Progenitor cell of endocrine pancreas (in vitro differentiated cells): ENCODE measurements around the gene SERHL2. TPM values are rescaled to one million over a fixed set of nuclear protein-coding genes. Genes with fewer than 3 reads are reported as not detected.
"Not testable (repeated sequence)": the region's sequence is repeated elsewhere in the genome, so short reads cannot be mapped to it uniquely, and the experiment has no call there.

ENCODE experiments used
- DNase-seq: peaks from one replicate; pipeline ENCODE4 v3.0.0; 2021; ENCODE audit warnings: low spot score; ENCODE audit not compliant: unreplicated experiment
- H3K27ac Mint-ChIP-seq: 2 replicates; pipeline ENCODE4 v1.8.0; 2021; ENCODE audit warnings: mild to moderate bottlenecking, moderate library complexity, mixed read lengths
- H3K27me3 Mint-ChIP-seq: 2 replicates; pipeline ENCODE4 v1.8.0; 2021; ENCODE audit warnings: mixed read lengths
- H3K36me3 Mint-ChIP-seq: 2 replicates; pipeline ENCODE4 v1.8.0; 2022; ENCODE audit warnings: mixed read lengths; ENCODE audit not compliant: insufficient read depth
- H3K4me1 Mint-ChIP-seq: 2 replicates; pipeline ENCODE4 v1.8.0; 2021; ENCODE audit warnings: low read depth, mixed read lengths
- H3K4me3 Mint-ChIP-seq: 2 replicates; pipeline ENCODE4 v1.8.0; 2021; ENCODE audit warnings: low read depth, mild to moderate bottlenecking, moderate library complexity, mixed read lengths
- H3K9me3 Mint-ChIP-seq: 2 replicates; pipeline ENCODE4 v1.8.0; 2021; ENCODE audit warnings: low read depth, mixed read lengths
- total RNA-seq: library from RNA; stranded (reverse); gene quantifications from 2 replicates; pipeline ENCODE4 v1.2.1, GENCODE V29; 2021
- TF ChIP-seq, protein P1 (sequence below): fragments of 200-600 bp; sonication (generic); IDR thresholded peaks from one replicate; pipeline ENCODE4 v1.5.0; 2021; ENCODE audit warnings: antibody characterized with exemption, mild to moderate bottlenecking; ENCODE audit not compliant: unreplicated experiment

Gene SERHL2
- total RNA-seq, 1 donor from 2014 or later, result 0.69 TPM

DNA sequence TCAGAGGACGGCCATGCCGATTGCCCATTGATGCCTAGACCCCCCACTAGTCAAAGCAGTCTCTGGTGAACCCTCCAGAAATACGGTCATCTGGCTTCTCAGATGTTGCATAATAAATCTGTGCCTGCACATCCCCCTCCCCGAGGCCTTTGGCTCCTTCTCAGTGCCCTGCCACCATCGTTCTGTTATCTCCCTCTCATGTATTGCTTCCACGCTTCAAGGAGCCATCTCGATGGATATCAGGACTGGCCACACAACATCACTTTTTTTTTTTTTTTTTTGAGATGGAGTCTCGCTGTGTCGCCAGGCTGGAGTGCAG is 32.6 kb upstream of the SERHL2 start:
- H3K36me3 Mint-ChIP-seq, result no peaks in the 10 kb centered on the region
- peaks cover 2% of the 10 kb centered on the region for H3K27me3 Mint-ChIP-seq
- TF ChIP-seq, protein P1, sequence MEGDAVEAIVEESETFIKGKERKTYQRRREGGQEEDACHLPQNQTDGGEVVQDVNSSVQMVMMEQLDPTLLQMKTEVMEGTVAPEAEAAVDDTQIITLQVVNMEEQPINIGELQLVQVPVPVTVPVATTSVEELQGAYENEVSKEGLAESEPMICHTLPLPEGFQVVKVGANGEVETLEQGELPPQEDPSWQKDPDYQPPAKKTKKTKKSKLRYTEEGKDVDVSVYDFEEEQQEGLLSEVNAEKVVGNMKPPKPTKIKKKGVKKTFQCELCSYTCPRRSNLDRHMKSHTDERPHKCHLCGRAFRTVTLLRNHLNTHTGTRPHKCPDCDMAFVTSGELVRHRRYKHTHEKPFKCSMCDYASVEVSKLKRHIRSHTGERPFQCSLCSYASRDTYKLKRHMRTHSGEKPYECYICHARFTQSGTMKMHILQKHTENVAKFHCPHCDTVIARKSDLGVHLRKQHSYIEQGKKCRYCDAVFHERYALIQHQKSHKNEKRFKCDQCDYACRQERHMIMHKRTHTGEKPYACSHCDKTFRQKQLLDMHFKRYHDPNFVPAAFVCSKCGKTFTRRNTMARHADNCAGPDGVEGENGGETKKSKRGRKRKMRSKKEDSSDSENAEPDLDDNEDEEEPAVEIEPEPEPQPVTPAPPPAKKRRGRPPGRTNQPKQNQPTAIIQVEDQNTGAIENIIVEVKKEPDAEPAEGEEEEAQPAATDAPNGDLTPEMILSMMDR, result no peak
- no peaks in the 10 kb centered on the region for H3K9me3 Mint-ChIP-seq
- peaks cover 8% of the 10 kb centered on the region for H3K4me1 Mint-ChIP-seq
- H3K4me3 Mint-ChIP-seq, result peak overlapping the region; percentile 98
- H3K27ac Mint-ChIP-seq, result no peak overlapping the region
- DNase-seq, result no peak

DNA sequence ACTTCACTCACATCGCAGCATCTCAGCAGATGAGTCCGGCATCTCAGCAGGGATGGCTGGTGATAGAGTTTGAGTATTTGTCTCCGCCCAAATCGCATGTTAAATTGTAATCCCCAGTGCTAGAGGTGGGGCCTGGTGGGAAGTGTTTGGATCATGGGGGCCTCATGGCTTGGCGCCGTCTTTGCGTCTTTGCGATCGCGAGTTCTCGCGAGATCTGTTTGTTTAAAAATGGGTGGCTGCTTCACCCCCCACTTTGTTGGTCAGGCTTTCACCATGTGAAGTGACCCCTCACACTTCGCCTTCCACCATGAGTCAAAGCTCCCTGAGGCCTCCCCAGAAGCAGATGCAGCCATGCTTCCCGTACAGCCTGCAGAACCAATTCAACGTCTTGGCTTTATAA is 31.2 kb upstream of the SERHL2 start:
- no peak overlapping the region for H3K27ac Mint-ChIP-seq
- TF ChIP-seq, protein P1, result no peak
- H3K4me3 Mint-ChIP-seq, result no peak overlapping the region
- H3K9me3 Mint-ChIP-seq, result no peaks in the 10 kb centered on the region
- peaks cover 8% of the 10 kb centered on the region for H3K27me3 Mint-ChIP-seq
- DNase-seq, result no peak
- H3K4me1 Mint-ChIP-seq, result peaks cover 8% of the 10 kb centered on the region
- no peaks in the 10 kb centered on the region for H3K36me3 Mint-ChIP-seq

GRCh38 chr22:42528591-42529307 is 25.0 kb upstream of the SERHL2 start:
- Mint-ChIP-seq H3K4me3 (no peak overlapping the region), H3K4me1 (no peaks in the 10 kb centered on the region), H3K27ac (no peak overlapping the region), H3K36me3 (no peaks in the 10 kb centered on the region), H3K9me3 (no peaks in the 10 kb centered on the region), H3K27me3 (peaks cover 38% of the 10 kb centered on the region)
- no peak for DNase-seq
- TF ChIP-seq, protein P1, result no peak

- peaks cover 38% of the 10 kb centered on the region for H3K27me3 Mint-ChIP-seq
- H3K27ac Mint-ChIP-seq, DNase-seq, H3K36me3 Mint-ChIP-seq, H3K4me3 Mint-ChIP-seq, H3K4me1 Mint-ChIP-seq, H3K9me3 Mint-ChIP-seq: not testable (repeated sequence)
Measured at GRCh38 chr22:42529435-42529834, 24.3 kb upstream of the SERHL2 start.

GRCh38 chr22:42531401-42532084 is 22.2 kb upstream of the SERHL2 start:
- not testable (repeated sequence) for H3K36me3 Mint-ChIP-seq, H3K4me1 Mint-ChIP-seq, H3K4me3 Mint-ChIP-seq, H3K27ac Mint-ChIP-seq, H3K9me3 Mint-ChIP-seq, DNase-seq
- H3K27me3 Mint-ChIP-seq, result peaks cover 35% of the 10 kb centered on the region

- no peak for DNase-seq
- H3K27ac Mint-ChIP-seq, result no peak overlapping the region
- no peaks in the 10 kb centered on the region for H3K9me3 Mint-ChIP-seq
- no peaks in the 10 kb centered on the region for H3K36me3 Mint-ChIP-seq
- no peak overlapping the region for H3K4me3 Mint-ChIP-seq
- TF ChIP-seq, protein P1, result no peak
- peaks cover 29% of the 10 kb centered on the region for H3K27me3 Mint-ChIP-seq
- no peaks in the 10 kb centered on the region for H3K4me1 Mint-ChIP-seq
Measured at GRCh38 chr22:42533638-42533977, 20.1 kb upstream of the SERHL2 start.

DNA sequence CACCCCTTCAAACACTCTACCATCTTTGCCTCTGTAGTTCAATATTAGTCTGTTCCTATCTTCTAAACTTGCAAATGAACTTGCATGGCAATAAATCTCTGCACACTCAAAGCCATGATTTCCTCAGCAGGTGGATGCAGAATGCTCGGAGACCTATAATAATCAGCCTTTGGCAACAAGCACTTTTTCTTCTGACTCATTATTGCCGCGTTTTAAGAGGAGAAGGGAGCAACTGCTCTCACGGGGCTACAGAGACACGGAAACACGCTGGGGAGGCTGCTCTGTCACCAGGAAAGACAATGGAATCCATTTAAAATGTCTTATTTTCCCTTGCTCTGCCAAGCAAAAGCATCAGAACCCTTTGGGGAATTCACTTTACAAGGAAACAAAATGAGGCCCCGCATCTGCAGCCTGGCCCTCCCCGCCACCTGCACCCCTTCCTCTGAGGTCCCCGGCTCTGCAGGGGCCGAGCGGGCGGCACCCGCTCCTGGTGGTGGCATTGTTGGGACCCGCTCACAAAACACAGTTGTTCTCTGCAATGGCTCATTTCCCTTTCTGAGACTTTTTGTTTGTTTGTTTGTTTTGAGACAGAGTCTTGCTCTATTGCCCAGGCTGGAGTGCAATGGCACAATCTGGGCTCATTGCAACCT is 18.5 kb upstream of the SERHL2 start:
- H3K27ac Mint-ChIP-seq, H3K9me3 Mint-ChIP-seq, H3K4me1 Mint-ChIP-seq, DNase-seq, H3K4me3 Mint-ChIP-seq, H3K36me3 Mint-ChIP-seq: not testable (repeated sequence)
- peaks cover 17% of the 10 kb centered on the region for H3K27me3 Mint-ChIP-seq
